Adrenal gland (tissue), 12 donors: ENCODE measurements around the gene OLFM2. TPM values are rescaled to one million over a fixed set of nuclear protein-coding genes. Genes with fewer than 3 reads are reported as not detected.

Experiments used
- DNase-seq, 7 donors: peaks; one replicate each; pipeline ENCODE4 v3.0.0-alpha.2; 2019 to 2020
- H3K27ac ChIP-seq, 5 donors: fragments of 200-600 bp; sonication (generic) in 4 of 5; 1 replicate in 3 of 5; 2 replicates in 2 of 5; pipeline versions ENCODE4 v1.5.1 to v1.8.0; 2016 to 2020; ENCODE audit warnings: mild to moderate bottlenecking in 1 of 5
- H3K27me3 ChIP-seq: fragments of 200-600 bp; 2 replicates; pipeline ENCODE4 v1.8.0; 2021
- H3K36me3 ChIP-seq, 2 donors: fragments of 200-600 bp; replicated peaks in 1 of 2; 1 replicate in 1 of 2; 2 replicates in 1 of 2; pipeline versions ENCODE4 v1.5.1 to v1.8.0; 2018 to 2022
- H3K4me1 ChIP-seq, 2 donors: fragments of 200-600 bp; replicated peaks in 1 of 2; 1 replicate in 1 of 2; 2 replicates in 1 of 2; pipeline versions ENCODE4 v1.5.1 to v1.8.0; 2018 to 2021
- H3K4me3 ChIP-seq, 4 donors: fragments of 200-600 bp; sonication (generic) in 3 of 4; one replicate each; pipeline ENCODE4 v1.5.1; 2016 to 2018
- H3K9me3 ChIP-seq, 3 donors: fragments of 200-600 bp; sonication (generic) in 1 of 3; replicated peaks in 1 of 3; 1 replicate in 2 of 3; 2 replicates in 1 of 3; pipeline versions ENCODE4 v1.5.1 to v1.8.0; 2016 to 2021
- CTCF ChIP-seq, 6 experiments: fragments of 450-650 bp in 4 of 6; fragments of 200-600 bp in 2 of 6; sonication (generic) in 1 of 6; IDR thresholded peaks; 1 replicate in 5 of 6; 2 replicates in 1 of 6; pipeline versions ENCODE4 v1.5.1 to v1.8.0; 2016 to 2021; ENCODE audit warnings: antibody characterized with exemption in 6 of 6, mild to moderate bottlenecking in 2 of 6, moderate library complexity in 1 of 6
- POLR2A ChIP-seq, 2 donors: fragments of 450-650 bp; IDR thresholded peaks; one replicate each; pipeline ENCODE4 v1.6.1; 2017; ENCODE audit warnings: antibody characterized with exemption in 2 of 2, mild to moderate bottlenecking in 2 of 2, moderate library complexity in 1 of 2
- WGBS, 4 donors: extraction: QIAGEN DNeasy Blood & Tissue Kit in 2 of 4; methylation state at CpG; one replicate each; pipeline versions ENCODE4 v1.1.5 to v1.1.7; 2013 to 2017; 5-methylcytosine and 5-hydroxymethylcytosine counted together
- intact Hi-C, 2 donors: fragments of 100-400 bp; cut with DNase I; formaldehyde crosslinking; loops; one replicate each; pipeline versions ENCODE4 v1.14.1 to v1.15.0; 2022 to 2023
- polyA plus RNA-seq, 3 donors: library from polyadenylated mRNA; stranded (reverse); fragments of 200-250 nt in 2 of 3; fragments of 350-450 nt in 1 of 3; fragmentation: Illumina TruSeq in 1 of 3; extraction: RNeasy Lipid Tissue Mini Kit (QIAGEN cat#74804) in 1 of 3; gene quantifications; one replicate each; pipeline ENCODE4 v1.2.3, GENCODE V29; 2013 to 2014
- total RNA-seq, 9 donors: library from RNA; depleted of rRNA in 4 of 9; stranded (reverse); fragments of >200 nt in 4 of 9; fragments of 120-200 nt in 1 of 9; fragmentation: NEBNext Ultra II Directional in 1 of 9; extraction: Animal tissue kit (Norgen Biotek cat#: 25700) in 1 of 9; gene quantifications; one replicate each; pipeline versions ENCODE4 v1.1.0 to v1.2.4, GENCODE V29; 2013 to 2023
- donor health status: healthy with polysubstance abuse.
- donor health status: Bipolar disorder and iron deficiency.
- donor health status: DM: yes; HTN: yes; CAD: no.
- donor health status: DM: no; HTN: no; CAD: no.
- donor health status: DM: no; HTN: no; CAD: no.
- donor health status: DM: yes; HTN: yes; CAD: no.

The OLFM2 gene
- total and polyA plus RNA-seq, 12 donors, result 2.2 to 76.2 (median 51.5) TPM

DNA sequence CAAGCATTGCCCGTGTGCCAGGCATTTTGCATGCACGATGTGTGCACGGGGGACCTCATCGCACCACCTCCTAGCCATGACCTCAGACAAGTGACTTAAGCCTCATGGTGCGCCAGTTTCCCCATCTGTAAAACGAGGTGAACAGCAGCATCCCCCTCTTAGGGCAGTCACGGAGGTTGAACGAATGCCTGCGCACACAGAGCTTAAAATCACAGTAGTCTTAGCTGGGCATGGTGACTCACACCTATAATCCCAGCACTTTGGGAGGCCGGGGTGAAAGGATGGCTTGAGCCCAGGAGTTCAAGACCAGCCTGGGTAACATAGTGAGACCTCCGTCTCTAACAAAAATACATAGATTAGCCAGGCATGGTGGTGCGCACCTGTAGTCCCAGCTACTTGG is 52.6 kb downstream of the OLFM2 start:
- no peak overlapping the region for H3K4me3 ChIP-seq
- TF ChIP-seq POLR2A (IDR thresholded peaks at IDR 0.05) (no peak), CTCF (IDR thresholded peaks at IDR 0.05) (no peak)
- intact Hi-C loops, result no loop called here
- DNase-seq, result no peak
- no peak overlapping the region for H3K27ac ChIP-seq
- no peaks in the 10 kb centered on the region for H3K27me3 ChIP-seq
- 73 to 80% (median 76%) methylated on average over 4 to 12 of the region's 12 CpGs for WGBS, 4 donors
- H3K4me1 ChIP-seq, result no peaks in the 10 kb centered on the region
- H3K36me3 ChIP-seq, result no peaks in the 10 kb centered on the region
- H3K9me3 ChIP-seq, result no peaks in the 10 kb centered on the region

- DNase-seq, result no peak
- Histone ChIP-seq H3K36me3 (no peaks in the 10 kb centered on the region), H3K27ac (no peak overlapping the region), H3K27me3 (no peaks in the 10 kb centered on the region), H3K9me3 (no peaks in the 10 kb centered on the region), H3K4me1 (no peaks in the 10 kb centered on the region), H3K4me3 (no peak overlapping the region)
- 39 to 69% (median 61%) methylated on average over 7 to 10 of the region's 10 CpGs for WGBS, 4 donors
- TF ChIP-seq POLR2A (IDR thresholded peaks at IDR 0.05) (no peak), CTCF (IDR thresholded peaks at IDR 0.05) (no peak)
- intact Hi-C loops, result no loop called here
Observed at GRCh38 chr19:9883231-9883758, 53.0 kb downstream of the OLFM2 start.

DNA sequence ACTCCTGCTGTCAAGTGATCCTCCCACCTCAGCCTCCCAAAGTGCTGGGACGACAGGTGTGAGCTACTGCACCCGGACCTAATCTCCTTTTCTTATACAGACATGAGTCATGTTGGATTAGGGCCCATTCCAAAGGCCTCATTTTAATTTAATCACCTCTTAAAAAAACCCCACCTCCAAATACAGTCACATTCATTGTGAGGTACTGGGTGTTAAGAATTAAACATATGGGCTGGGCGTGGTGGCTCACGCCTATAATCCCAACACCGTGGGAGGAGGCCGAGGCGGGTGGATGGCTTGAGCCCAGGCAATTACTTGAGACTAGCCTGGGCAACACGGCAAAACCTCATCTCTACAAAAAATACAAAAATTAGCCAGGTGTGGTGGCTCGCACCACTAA is 54.6 kb downstream of the OLFM2 start:
- H3K27me3 ChIP-seq, result no peaks in the 10 kb centered on the region
- H3K36me3 ChIP-seq, result no peaks in the 10 kb centered on the region
- no peak for DNase-seq
- H3K27ac ChIP-seq, result no peak overlapping the region
- TF ChIP-seq POLR2A (IDR thresholded peaks at IDR 0.05) (no peak), CTCF (IDR thresholded peaks at IDR 0.05) (no peak)
- H3K4me1 ChIP-seq, result no peaks in the 10 kb centered on the region
- intact Hi-C loops, result no loop called here
- no peaks in the 10 kb centered on the region for H3K9me3 ChIP-seq
- H3K4me3 ChIP-seq, result no peak overlapping the region
- WGBS, 4 donors, result 75 to 85% (median 82%) methylated on average over 9 of the region's 9 CpGs

DNA sequence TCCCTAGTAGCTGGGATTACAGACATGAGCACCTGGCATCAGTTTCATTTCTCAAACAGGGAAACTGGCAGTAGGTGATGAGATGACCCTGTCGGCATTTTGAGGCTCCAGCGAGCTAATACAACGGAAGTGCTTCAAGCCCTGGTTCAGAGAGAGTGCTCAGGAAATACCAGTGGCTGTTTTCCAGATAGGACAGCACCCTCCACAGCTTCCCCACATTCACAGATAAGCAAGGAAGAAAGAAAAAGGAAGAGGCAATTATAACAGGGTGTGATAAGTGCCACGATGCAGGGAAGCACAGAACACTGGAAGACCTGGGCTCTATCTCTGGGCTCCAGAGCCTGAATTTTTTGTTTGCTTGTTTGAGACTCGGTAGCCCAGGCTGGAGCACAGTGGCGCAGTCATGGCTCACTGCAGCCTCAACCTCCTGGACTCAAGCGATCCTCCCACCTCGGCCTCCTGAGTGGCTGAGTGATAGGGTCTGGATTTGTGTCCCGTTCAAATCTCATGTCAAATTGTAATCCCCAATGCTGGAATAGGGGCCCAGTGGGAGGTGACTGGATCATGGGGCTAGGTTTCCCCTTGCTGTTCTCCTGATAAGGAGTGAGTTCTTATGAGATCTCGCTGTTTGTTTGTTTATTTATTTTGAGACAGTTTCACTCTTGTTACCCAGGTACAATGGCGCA is 57.7 kb downstream of the OLFM2 start:
- no peaks in the 10 kb centered on the region for H3K9me3 ChIP-seq
- H3K36me3 ChIP-seq, result no peaks in the 10 kb centered on the region
- intact Hi-C loops, result no loop called here
- WGBS, 4 donors, result 76 to 84% (median 82%) methylated on average over 9 to 11 of the region's 11 CpGs
- no peak for DNase-seq
- TF ChIP-seq POLR2A (IDR thresholded peaks at IDR 0.05) (no peak), CTCF (IDR thresholded peaks at IDR 0.05) (no peak)
- no peaks in the 10 kb centered on the region for H3K27me3 ChIP-seq
- H3K27ac ChIP-seq, result no peak overlapping the region
- H3K4me3 ChIP-seq, result no peak overlapping the region
- no peaks in the 10 kb centered on the region for H3K4me1 ChIP-seq
